Spleen (tissue), 7 donors: Measurements from ENCODE around the gene PIKFYVE.

ENCODE experiments used
- CTCF ChIP-seq, 11 experiments: fragments of 200-600 bp in 7 of 11; fragments of 450-650 bp in 4 of 11; sonication (generic) in 4 of 11; IDR thresholded peaks in 8 of 11; conservative IDR thresholded peaks in 3 of 11; 1 replicate in 7 of 11; 2 replicates in 4 of 11; pipeline versions ENCODE4 v1.4.0 to v1.8.0; 2016 to 2021; ENCODE audit warnings: antibody characterized with exemption in 11 of 11, inconsistent platforms in 4 of 11, mild to moderate bottlenecking in 1 of 11
- POLR2AphosphoS5 ChIP-seq, 3 donors: sonication (generic); formaldehyde crosslinking; IDR thresholded peaks; one replicate each; pipeline ENCODE4 v1.5.1; 2017; ENCODE audit warnings: antibody characterized with exemption in 3 of 3
- donor health status: DM: no; HTN: no; CAD: no; lungs with moderate emphysema.
- donor health status: DM: no; HTN: no; CAD: no.
- donor health status: DM: no; HTN: no; CAD: no.

GRCh38 chr2:208318127-208318526 lies 52.1 kb downstream of the PIKFYVE start:
- no peak for TF ChIP-seq CTCF (IDR thresholded peaks at IDR 0.05 in 8 of 11, conservative IDR thresholded peaks at IDR 0.05 in 3 of 11)
- no peak for TF ChIP-seq POLR2AphosphoS5 (IDR thresholded peaks at IDR 0.05)
